HG03097 (cell line): Measurements from ENCODE around the gene KLHL5.

Experiments
- ATAC-seq: cut with Tn5 transposase; IDR thresholded peaks from one replicate; pipeline ENCODE4 v1.9.1; 2021; ENCODE audit not compliant: unreplicated experiment, low FRiP score

Gene KLHL5

DNA sequence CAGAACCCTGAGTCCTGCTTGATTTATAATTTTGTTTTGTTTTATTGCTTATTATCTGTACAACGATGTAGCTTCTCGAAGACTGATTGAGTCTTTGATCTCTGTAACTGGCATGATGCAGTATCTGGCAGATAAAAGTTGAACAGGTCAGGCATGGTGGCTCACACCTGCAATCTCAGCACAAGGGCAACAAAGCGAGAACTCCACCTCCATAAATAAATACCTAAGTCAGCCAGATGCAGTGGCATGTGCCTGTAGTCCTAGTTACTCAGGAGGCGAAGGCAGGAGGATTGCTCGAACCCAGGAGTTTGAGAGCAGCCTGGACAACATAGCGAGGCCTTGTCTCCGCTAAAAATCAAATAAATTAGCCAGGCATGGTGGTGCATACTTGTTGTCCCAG is 104.6 kb downstream of the KLHL5 start:
- no peak for ATAC-seq

DNA sequence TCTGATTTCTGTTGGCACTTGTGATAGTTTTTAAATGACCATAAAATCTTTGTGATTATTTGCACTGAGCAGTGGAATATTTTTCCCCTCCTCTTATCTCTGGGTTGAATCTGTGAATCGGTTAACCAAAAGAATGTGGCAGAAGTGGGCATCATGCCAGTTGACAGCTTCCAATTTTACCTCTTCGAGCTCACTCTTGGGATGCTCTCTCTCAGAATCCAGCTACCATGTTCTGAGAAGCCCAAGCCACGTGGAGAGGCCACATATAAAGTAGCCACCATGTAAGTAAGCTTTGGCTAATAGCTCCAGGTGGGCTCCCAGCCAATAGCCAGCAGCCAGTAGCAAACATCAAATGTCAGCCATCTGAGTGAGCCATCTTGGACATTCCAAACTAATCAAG is 107.4 kb downstream of the KLHL5 start:
- ATAC-seq, result no peak

DNA sequence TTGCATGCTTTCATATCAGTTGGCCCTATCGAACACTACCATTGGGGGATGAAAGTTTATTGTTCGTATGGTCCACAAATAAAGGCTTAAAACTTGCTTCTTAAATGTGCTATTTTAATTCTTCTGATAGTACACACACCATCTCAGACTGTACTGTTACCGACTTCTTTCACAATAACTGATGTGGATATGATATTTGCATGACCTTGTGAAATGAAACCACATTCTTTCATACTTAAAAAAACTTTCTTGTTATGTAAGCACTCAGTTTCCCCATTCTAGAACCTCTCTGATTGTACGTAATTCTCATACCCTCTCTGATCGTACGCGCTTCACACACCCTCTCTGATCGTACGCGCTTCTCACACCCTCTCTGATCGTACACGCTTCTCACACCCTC is 108.3 kb downstream of the KLHL5 start:
- ATAC-seq, result no peak
